ENCODE data around the gene METTL6. TPM values are rescaled to one million over a fixed set of nuclear protein-coding genes. Genes with fewer than 3 reads are reported as not detected.
A peak's percentile ranks its signal among the peaks of the same experiment; 100 is the strongest.

The METTL6 gene
- total and polyA plus RNA-seq, 2 of the 4 experiments (the other 2 are of a cell fraction), result 15.4 to 21.5 TPM

DNA sequence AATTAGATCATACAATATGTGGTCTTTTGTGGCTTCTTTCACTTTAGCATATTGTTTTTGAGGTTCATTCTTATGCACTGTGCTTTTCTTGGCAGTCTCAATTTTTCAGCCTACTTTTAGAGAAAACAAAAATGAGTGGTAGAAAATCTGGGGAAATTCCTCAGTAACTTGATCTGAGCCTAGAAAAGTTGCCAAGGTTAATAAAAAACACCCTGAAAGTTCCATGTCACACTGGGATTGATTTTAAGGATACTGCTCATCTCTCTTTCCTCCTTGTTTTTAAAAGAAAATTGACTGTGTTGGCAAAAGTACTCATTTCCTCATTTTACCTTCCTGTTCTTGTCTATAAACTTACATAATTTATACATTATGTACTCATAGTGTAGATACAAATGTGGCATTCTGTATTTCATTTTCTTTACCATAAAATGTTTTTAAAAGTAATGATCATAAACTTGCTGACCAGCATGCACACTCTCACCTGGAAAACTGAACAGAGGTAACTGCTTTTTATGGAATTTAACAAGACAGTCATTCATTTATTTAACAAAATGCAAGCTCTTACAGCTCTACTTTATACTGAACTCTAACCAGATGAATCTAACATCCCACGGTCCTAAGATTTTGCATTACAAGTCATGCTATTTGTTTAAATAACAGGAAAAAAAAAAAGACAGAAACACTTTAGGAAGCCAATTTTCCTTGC lies 66.4 kb downstream of the METTL6 start:
- in situ Hi-C loops (cut with MboI; ENCODE audit: low sequenced_read_pairs) (no loop called here), intact Hi-C loops (cut with micrococcal nuclease) (no loop called here), dilution Hi-C loops (cut with HindIII; ENCODE audit: low sequenced_read_pairs, unreplicated experiment) (no loop called here)
- H3K27ac ChIP-seq (ENCODE audit: insufficient read depth, low read length), result no peak overlapping the region
- H3K4me2 ChIP-seq (ENCODE audit: low read depth, low read length), result no peak overlapping the region; the same call in 1 of the 2 replicates
- H2AK9ac ChIP-seq (replicated peaks; ENCODE audit: low read depth, low read length, poor library complexity), result no peak overlapping the region
- H3K14ac ChIP-seq (replicated peaks; ENCODE audit: low read depth, low read length), result no peak overlapping the region
- H4K8ac ChIP-seq (ENCODE audit: low read depth in 2 of 2, low read length in 2 of 2), result no peak overlapping the region
- H4K20me1 ChIP-seq (ENCODE audit: insufficient read depth, low read length), result no peaks in the 10 kb centered on the region
- H2BK15ac ChIP-seq (ENCODE audit: low read depth, low read length), result no peak overlapping the region
- no peak for TF ChIP-seq FOS (IDR thresholded peaks at IDR 0.05; ENCODE audit: low read depth, low read length)
- TF ChIP-seq MAFK (IDR thresholded peaks at IDR 0.05; ENCODE audit: low read depth, low read length), result no peak
- no peak for TF ChIP-seq RCOR1 (IDR thresholded peaks at IDR 0.05; ENCODE audit: insufficient replicate concordance, low read length)
- TF ChIP-seq NFE2L2 (IDR thresholded peaks at IDR 0.05; ENCODE audit: low read depth, low read length), result no peak
- TF ChIP-seq RAD21 (IDR thresholded peaks at IDR 0.05; ENCODE audit: low read length), result no peak
- no peak for TF ChIP-seq MXI1 (IDR thresholded peaks at IDR 0.05; ENCODE audit: borderline replicate concordance, low read depth, low read length)
- TF ChIP-seq, protein P1, sequence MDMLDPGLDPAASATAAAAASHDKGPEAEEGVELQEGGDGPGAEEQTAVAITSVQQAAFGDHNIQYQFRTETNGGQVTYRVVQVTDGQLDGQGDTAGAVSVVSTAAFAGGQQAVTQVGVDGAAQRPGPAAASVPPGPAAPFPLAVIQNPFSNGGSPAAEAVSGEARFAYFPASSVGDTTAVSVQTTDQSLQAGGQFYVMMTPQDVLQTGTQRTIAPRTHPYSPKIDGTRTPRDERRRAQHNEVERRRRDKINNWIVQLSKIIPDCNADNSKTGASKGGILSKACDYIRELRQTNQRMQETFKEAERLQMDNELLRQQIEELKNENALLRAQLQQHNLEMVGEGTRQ (IDR thresholded peaks at IDR 0.05; ENCODE audit: low read depth, low read length), result no peak
- TF ChIP-seq CEBPB (IDR thresholded peaks at IDR 0.05; ENCODE audit: low read depth, low read length), result no peak
- no peak overlapping the region for H2BK120ac ChIP-seq (ENCODE audit: low read depth, low read length)
- H3K4ac ChIP-seq (ENCODE audit: low read depth, low read length), result no peak overlapping the region
- CTCF ChIA-PET, result no interaction called here
- WGBS, 2 experiments (ENCODE audit: extremely low coverage in 2 of 2, insufficient read length in 1 of 2), result no CpG with 5 or more reads among the region's 1 CpG
- no peak overlapping the region for H2BK5ac ChIP-seq (ENCODE audit: low read depth, low read length, poor library complexity, severe bottlenecking)
- DNase-seq (peak; percentile 77), ATAC-seq (ENCODE audit: low read depth) (peak; percentile 22)
- no TSS peak for BruUV-seq (replicated peaks)
- H4K91ac ChIP-seq (ENCODE audit: insufficient read depth, low read depth, low read length), result no peak overlapping the region
- H3K79me1 ChIP-seq (ENCODE audit: low read depth in 1 of 2, low read length in 2 of 2), result no peaks in the 10 kb centered on the region
- POLR2A ChIA-PET (ENCODE audit: unreplicated experiment), result interaction anchor here (0.6 kb wide), 1 partner anchor 18 kb away, joined by 3 read pairs; no protein-coding TSS in a partner anchor
- H3K9me1 ChIP-seq (ENCODE audit: insufficient read depth, low read length), result no peaks in the 10 kb centered on the region
- no peak overlapping the region for H3K18ac ChIP-seq (ENCODE audit: low read depth, low read length)
- no peak overlapping the region for H4K5ac ChIP-seq (ENCODE audit: low read depth, low read length)
- H3K4me3 ChIP-seq (ENCODE audit: insufficient read depth, low read depth, low read length), result no peak overlapping the region
- no peak overlapping the region for H3K56ac ChIP-seq (ENCODE audit: extremely low read depth, insufficient read depth, low read length)
- H2AK5ac ChIP-seq (ENCODE audit: low read depth, low read length), result no peak overlapping the region
- H3K4me1 ChIP-seq (ENCODE audit: control insufficient read depth, insufficient read depth, low read length), result peaks cover 3% of the 10 kb centered on the region
- no peak overlapping the region for H2AFZ ChIP-seq (replicated peaks; ENCODE audit: low read length, poor library complexity)
- no peaks in the 10 kb centered on the region for H3K9me3 ChIP-seq (ENCODE audit: control insufficient read depth, insufficient read depth, low read length)
- no peak overlapping the region for H2BK20ac ChIP-seq (ENCODE audit: low read depth, low read length)
- H3K27me3 ChIP-seq (ENCODE audit: control insufficient read depth, insufficient read depth, low read length), result peaks cover 3% of the 10 kb centered on the region; the same call in 1 of the 2 replicates
- no peak overlapping the region for H3K23ac ChIP-seq (ENCODE audit: low read depth, low read length)
- no peak overlapping the region for H3K9ac ChIP-seq (ENCODE audit: low read depth, low read length)
- no peaks in the 10 kb centered on the region for H3K36me3 ChIP-seq (ENCODE audit: control insufficient read depth, insufficient read depth, low read length)

Small RNA genes lying within 50 kb of the gene (microRNA-seq; reads per million reads assigned to microRNA genes)
- gene HMGN2P7 (ENCODE audit: insufficient read depth, insufficient read length) (not detected), gene RNU6-1024P (ENCODE audit: insufficient read depth, insufficient read length) (not detected)

Small RNA genes lying within 50 kb of the gene (small RNA-seq; reads per million reads assigned to genes)
- gene HMGN2P7 (0 reads per million in 5 experiments), gene RNU6-1024P (0 reads per million in 5 experiments)

Other genes with a start within 250 kb of the METTL6 start
- 21.3 and 28.1 TPM in 2 replicates for gene CAPN7, start 221.3 kb downstream of the METTL6 start, total RNA-seq (2012; rRNA removed)
- 13.2 and 14.5 TPM in 2 replicates for gene CAPN7, start 221.3 kb downstream of the METTL6 start, polyA plus RNA-seq (2012; rRNA removed)
- 14.0 and 14.2 TPM in 2 replicates for gene SH3BP5, start 95.0 kb downstream of the METTL6 start, total RNA-seq (2012; rRNA removed)
- gene SH3BP5, start 95.0 kb downstream of the METTL6 start, polyA plus RNA-seq (2012; rRNA removed), result 22.3 and 23.5 TPM in 2 replicates
- 19.7 and 21.3 TPM in 2 replicates for gene EAF1, start 54 bp upstream of the METTL6 start, total RNA-seq (2012; rRNA removed)
- 5.7 and 7.0 TPM in 2 replicates for gene EAF1, start 54 bp upstream of the METTL6 start, polyA plus RNA-seq (2012; rRNA removed)
- under 0.01 and 0.18 TPM in 2 replicates for gene COLQ, start 94.2 kb upstream of the METTL6 start, total RNA-seq (2012; rRNA removed)
- gene COLQ, start 94.2 kb upstream of the METTL6 start, polyA plus RNA-seq (2012; rRNA removed), result 0.65 and 1.0 TPM in 2 replicates
- 28.1 and 31.4 TPM in 2 replicates for gene HACL1, start 174.0 kb upstream of the METTL6 start, total RNA-seq (2012; rRNA removed)
- 9.9 and 11.1 TPM in 2 replicates for gene HACL1, start 174.0 kb upstream of the METTL6 start, polyA plus RNA-seq (2012; rRNA removed)
- gene BTD, start 174.2 kb upstream of the METTL6 start, total RNA-seq (2012; rRNA removed), result 14.2 and 21.1 TPM in 2 replicates
- 12.0 and 14.8 TPM in 2 replicates for gene BTD, start 174.2 kb upstream of the METTL6 start, polyA plus RNA-seq (2012; rRNA removed)